Suppressor macrophage treated with lipopolysaccharide for 1 hour (primary cell): ENCODE results near the gene HOXA6.
A peak's percentile ranks its signal among the peaks of the same experiment; 100 is the strongest.

Source experiments
- DNase-seq, 3 donors: peaks; one replicate each; pipeline ENCODE4 v3.0.0-alpha.2; 2020 to 2022

The HOXA6 gene

GRCh38 chr7:27137640-27138315 is 9.8 kb downstream of the HOXA6 start:
- no peak for DNase-seq

- DNase-seq, result peak; percentile 88 to 98 (median 97)
Observed at GRCh38 chr7:27134392-27134791, 13.2 kb downstream of the HOXA6 start.

GRCh38 chr7:27133409-27134231 is 14.0 kb downstream of the HOXA6 start:
- peak in 1 of 3 donors; percentile 43 for DNase-seq

GRCh38 chr7:27132978-27133377 is 14.6 kb downstream of the HOXA6 start:
- no peak for DNase-seq

- no peak for DNase-seq
Observed at GRCh38 chr7:27132214-27132613, 15.4 kb downstream of the HOXA6 start.

- no peak for DNase-seq
Observed at GRCh38 chr7:27131390-27131819, 16.2 kb downstream of the HOXA6 start.

- peak; percentile 73 to 95 (median 83) for DNase-seq
Observed at GRCh38 chr7:27130540-27131389, 16.8 kb downstream of the HOXA6 start, which contains the start of gene HOXA4. Gene HOXA4 (minus strand): TSS chr7:27130757. CDS start chr7:27130733, 24 bp downstream.

- DNase-seq, result peak in 1 of 3 donors; percentile 53
Observed at GRCh38 chr7:27129729-27130539, 17.6 kb downstream of the HOXA6 start.

- no peak for DNase-seq
Observed at GRCh38 chr7:27128776-27129728, 18.5 kb downstream of the HOXA6 start.

GRCh38 chr7:27128034-27128433 is 19.5 kb downstream of the HOXA6 start:
- DNase-seq, result no peak

GRCh38 chr7:27126596-27127327 is 20.8 kb downstream of the HOXA6 start:
- DNase-seq, result no peak

- no peak for DNase-seq
Observed at GRCh38 chr7:27125986-27126394, 21.6 kb downstream of the HOXA6 start.

- DNase-seq, result no peak
Observed at GRCh38 chr7:27124902-27125689, 22.5 kb downstream of the HOXA6 start.

- no peak for DNase-seq
Observed at GRCh38 chr7:27124096-27124901, 23.3 kb downstream of the HOXA6 start.

GRCh38 chr7:27123477-27124053 is 24.0 kb downstream of the HOXA6 start:
- DNase-seq, result no peak

GRCh38 chr7:27123007-27123476 is 24.5 kb downstream of the HOXA6 start:
- no peak for DNase-seq

- no peak for DNase-seq
Observed at GRCh38 chr7:27122077-27122910, 25.3 kb downstream of the HOXA6 start.
